ENCODE measurements around the gene PPM1F.
"Not testable (repeated sequence)": the region's sequence is repeated elsewhere in the genome, so short reads cannot be mapped to it uniquely, and the experiment has no call there.

The PPM1F gene

DNA sequence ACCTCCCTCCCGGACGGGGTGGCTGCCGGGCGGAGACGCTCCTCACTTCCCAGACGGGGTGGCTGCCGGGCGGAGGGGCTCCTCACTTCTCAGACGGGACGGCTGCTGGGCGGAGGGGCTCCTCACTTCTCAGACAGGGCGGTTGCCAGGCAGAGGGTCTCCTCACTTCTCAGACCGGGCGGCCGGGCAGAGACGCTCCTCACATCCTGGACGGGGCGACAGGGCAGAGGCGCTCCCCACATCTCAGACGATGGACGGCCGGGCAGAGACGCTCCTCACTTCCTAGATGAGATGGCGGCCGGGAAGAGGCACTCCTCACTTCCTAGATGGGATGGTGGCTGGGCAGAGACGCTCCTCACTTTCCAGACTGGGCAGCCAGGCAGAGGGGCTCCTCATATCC is 68.7 kb downstream of the PPM1F start:
- DNase-seq = not testable (repeated sequence)

DNA sequence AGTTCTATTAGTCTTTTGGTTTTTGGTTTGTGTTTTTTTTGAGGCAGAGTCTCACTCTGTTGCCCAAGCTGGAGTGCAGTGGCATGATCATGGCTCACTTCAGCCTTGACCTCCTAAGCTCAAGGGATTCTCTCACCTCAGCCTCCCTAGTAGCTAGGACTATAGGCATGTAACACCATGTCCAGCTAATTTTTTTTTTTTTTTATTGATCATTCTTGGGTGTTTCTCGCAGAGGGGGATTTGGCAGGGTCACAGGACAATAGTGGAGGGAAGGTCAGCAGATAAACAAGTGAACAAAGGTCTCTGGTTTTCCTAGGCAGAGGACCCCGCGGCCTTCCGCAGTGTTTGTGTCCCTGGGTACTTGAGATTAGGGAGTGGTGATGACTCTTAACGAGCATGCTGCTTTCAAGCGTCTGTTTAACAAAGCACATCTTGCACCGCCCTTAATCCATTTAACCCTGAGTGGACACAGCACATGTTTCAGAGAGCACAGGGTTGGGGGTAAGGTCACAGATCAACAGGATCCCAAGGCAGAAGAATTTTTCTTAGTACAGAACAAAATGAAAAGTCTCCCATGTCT is 69.8 kb downstream of the PPM1F start:
- not testable (repeated sequence) for DNase-seq

DNA sequence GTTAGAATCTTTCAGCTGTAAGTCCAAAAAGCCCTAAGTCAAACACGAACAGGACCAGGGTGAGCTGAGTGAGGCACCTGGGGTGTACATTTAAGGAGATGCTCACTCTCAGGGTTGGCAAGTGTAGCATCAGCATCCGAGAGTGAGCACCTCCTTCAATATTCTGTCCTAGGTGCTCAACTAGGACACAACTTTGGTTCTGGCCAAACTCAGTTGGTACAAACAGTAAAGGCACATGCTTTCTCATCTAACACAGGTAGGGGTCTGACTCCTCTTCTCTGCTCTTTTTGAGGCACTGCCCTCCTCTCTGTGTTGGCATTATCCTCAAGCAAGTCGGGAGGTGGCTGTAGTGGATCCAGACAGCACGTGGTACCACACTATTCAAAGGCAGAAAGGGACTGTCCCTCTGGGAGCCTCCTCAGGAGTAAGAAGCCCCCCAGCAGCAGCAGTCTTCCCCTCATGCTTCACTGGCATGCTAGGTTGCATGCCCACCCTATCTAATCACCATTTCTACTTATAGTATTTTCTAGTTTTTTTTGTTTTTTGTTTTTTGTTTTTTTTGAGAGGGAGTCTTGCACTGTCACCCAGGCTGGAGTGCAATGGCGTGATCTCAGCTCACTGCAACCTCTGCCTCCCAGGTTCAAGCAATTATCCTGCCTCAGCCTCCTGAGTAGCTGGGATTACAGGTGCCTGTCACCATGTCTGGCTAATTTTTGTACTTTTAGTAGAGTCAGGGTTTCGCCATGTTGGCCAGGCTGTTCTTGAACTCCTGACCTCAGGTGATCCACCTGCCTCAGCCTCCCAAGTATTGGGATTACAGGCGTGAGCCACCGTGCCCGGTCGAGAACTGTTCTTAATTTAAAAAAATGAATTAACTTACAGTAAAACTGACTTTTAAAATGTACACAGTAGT is 70.6 kb downstream of the PPM1F start:
- DNase-seq = no peak

DNA sequence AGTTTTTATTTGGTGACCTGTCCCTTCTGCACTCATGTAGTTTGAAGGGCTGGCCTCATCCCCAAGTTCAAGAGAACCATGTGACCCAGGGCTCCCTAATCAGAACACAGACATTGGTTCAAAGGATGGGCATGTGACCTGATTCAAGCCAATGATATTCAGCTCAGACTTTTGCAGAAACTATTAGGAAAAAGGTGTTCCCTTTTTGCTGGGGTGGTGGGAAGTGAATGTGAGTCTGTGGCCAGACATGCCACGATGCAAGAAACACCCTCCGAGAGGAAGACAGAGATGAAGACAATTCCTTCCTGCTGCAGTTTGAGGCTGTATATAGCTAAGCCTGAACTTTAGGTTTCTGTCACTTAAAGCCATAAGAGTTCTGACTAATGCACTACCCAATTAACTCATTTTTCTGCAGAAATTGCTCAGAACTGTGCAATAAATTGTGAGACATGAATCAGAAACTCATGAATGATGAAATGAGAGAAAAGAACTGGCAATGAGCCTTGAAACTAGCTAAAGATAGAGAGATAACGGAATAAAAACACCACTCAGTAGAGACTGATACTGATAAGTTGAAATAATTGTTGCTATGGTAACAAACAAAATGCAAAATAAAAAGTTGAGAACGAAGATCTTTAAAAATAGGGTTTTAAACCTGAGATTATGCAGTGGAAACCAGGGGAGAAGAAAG is 76.0 kb downstream of the PPM1F start:
- no peak for DNase-seq

DNA sequence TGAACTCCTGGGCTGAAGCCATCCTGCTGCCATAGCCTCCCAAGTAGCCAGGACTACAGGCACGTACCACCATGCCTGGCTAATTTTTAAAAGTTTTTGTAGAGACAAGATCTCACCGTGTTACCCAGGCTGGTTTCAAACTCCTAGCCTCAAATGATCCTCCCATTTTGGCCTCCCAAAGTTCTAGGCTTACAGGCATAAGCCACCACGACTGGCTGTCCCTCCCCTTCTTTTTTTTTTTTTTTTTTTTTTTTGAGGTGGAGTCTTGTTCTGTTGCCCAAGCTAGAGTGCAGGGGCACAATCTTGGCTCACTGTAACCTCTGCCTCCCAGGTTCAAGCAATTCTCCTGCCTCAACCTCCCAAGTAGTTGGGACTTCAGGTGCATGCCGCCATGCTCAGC is 77.7 kb downstream of the PPM1F start:
- DNase-seq = not testable (repeated sequence)

DNA sequence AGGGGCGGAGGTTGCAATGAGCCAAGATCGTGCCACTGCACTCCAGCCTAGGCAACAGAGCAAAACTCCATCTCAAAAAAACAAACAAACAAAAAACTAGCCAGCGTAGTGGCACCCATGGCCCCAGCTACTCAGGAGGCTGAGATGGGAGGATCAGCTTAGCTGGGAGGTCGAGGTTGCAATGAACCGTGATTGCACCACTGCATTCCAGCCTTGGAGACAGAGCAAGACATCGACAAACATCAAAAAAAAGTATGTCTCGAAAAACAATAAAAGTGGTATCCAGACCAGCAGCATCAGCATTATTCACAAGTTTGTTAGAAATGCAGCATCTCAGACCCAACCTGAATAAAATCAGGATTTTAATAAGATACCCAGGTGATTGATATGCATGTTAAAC is 79.0 kb downstream of the PPM1F start:
- no peak for DNase-seq

DNA sequence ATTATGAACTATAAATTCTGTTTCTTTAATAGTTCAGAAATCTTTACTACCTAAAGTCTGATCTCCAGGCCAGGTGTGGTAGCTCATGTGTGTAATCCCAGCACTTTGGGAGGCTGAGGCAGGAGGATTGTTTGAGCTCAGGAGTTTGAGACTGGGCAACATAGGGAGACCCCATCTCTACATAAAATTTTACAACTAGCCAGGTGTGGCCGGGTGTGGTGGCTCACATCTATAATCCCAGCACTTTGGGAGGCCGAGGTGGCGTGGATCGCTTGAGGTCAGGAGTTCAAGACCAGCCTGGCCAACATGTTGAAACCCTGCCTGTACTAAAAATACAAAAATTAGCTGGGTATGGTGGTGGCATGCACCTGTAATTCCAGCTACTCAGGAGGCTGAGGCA is 79.9 kb downstream of the PPM1F start:
- DNase-seq = not testable (repeated sequence)

Data from NCI-H526 (cell line).